ENCODE data around the gene TRPC3. TPM values are rescaled to one million over a fixed set of nuclear protein-coding genes. Genes with fewer than 3 reads are reported as not detected.

TRPC3 gene
- total and polyA plus RNA-seq, 2 of the 8 experiments (the other 6 are each of a cell fraction or from before 2014, with no cell fraction given): 0.37 to 0.41 TPM

DNA sequence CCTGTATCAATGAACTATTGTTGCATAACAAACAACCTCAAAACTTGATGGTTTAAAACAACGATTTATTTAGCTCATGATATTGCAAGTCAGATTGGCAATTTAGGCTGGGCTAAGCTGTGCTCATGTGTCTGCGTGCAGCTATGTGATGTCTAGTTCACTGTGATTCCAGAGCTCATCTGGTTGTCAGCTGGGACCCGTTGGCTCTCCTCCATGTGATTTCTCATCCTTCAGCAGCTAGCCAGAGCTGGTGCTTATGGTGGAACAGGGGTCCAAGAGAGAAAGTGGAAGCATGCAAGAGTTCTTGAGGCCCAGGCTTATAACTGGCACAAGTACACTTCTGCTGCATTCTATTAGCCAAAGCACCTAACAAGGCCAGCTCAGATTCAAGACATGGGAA, 28.8 kb upstream of the TRPC3 start:
- H2BK120ac ChIP-seq (replicated peaks; ENCODE audit: low read depth, low read length): no peak overlapping the region
- no peak overlapping the region for H3K4ac ChIP-seq (replicated peaks; ENCODE audit: insufficient read length, low read depth, low read length)
- no peaks in the 10 kb centered on the region for H3K79me2 ChIP-seq (ENCODE audit: control insufficient read depth in 1 of 2, insufficient read depth in 2 of 2, low read length in 2 of 2)
- H3K9me3 ChIP-seq (ENCODE audit: insufficient read depth in 2 of 2, low read depth in 1 of 2, low read length in 1 of 2): no peaks in the 10 kb centered on the region
- no peak overlapping the region for H2BK15ac ChIP-seq (ENCODE audit: low read length)
- H3K27me3 ChIP-seq (replicated peaks in 1 of 4; ENCODE audit: control insufficient read depth in 3 of 4, extremely low read depth in 1 of 4, insufficient read depth in 3 of 4, low read length in 3 of 4): no peaks in the 10 kb centered on the region
- H2BK12ac ChIP-seq (ENCODE audit: low read depth, low read length): no peak overlapping the region
- H3K4me2 ChIP-seq (ENCODE audit: insufficient read depth in 1 of 2, low read depth in 2 of 2, low read length in 2 of 2): no peak overlapping the region
- no peak overlapping the region for H4K5ac ChIP-seq (ENCODE audit: insufficient read length, low read depth, low read length)
- WGBS, 2 experiments (ENCODE audit: extremely low coverage in 1 of 2, insufficient coverage in 1 of 2, insufficient read length in 1 of 2, insufficient replicate concordance in 2 of 2, low coverage in 1 of 2, low lambda C conversion rate in 2 of 2, missing lambda C conversion rate in 1 of 2): 90% methylated on average over 3 of the region's 3 CpGs; no CpG with 5 or more reads in 1 of the 2 experiments
- ChIA-PET CTCF (ENCODE audit: partially characterized antibody) (interaction anchor here (0.8 to 1.2 kb wide), 2 partner anchors 14 to 36 kb away, joined by 3 to 5 read pairs; no protein-coding TSS in a partner anchor), POLR2A (ENCODE audit: partially characterized antibody) (interaction anchor here (1.0 kb wide), 1 partner anchor 10 kb away, joined by 3 read pairs; no protein-coding TSS in a partner anchor)
- H3K23me2 ChIP-seq (ENCODE audit: low read depth, low read length): no peaks in the 10 kb centered on the region
- H2BK5ac ChIP-seq (ENCODE audit: low read depth, low read length): no peak overlapping the region
- H3K27ac ChIP-seq (ENCODE audit: low read depth, low read length): no peak overlapping the region
- no peak overlapping the region for H3K23ac ChIP-seq (ENCODE audit: insufficient read length)
- H3K36me3 ChIP-seq (ENCODE audit: control insufficient read depth in 2 of 4, insufficient read depth in 4 of 4, low read length in 3 of 4): no peaks in the 10 kb centered on the region
- H3K9ac ChIP-seq (replicated peaks in 1 of 4; ENCODE audit: extremely low read depth in 1 of 4, low read depth in 3 of 4, low read length in 3 of 4): no peak overlapping the region
- H2BK20ac ChIP-seq (ENCODE audit: low read length): no peak overlapping the region
- DNase-seq (ENCODE audit: low read depth in 1 of 2, low spot score in 2 of 2): no peak
- TF ChIP-seq FOSL1 (IDR thresholded peaks at IDR 0.05; ENCODE audit: insufficient read depth, low read depth, low read length) (no peak), JUN (IDR thresholded peaks at IDR 0.05; ENCODE audit: low read depth, low read length) (no peak), CREB1 (IDR thresholded peaks at IDR 0.05) (no peak)
- H3K4me1 ChIP-seq (replicated peaks in 1 of 4; ENCODE audit: control insufficient read depth in 3 of 4, insufficient read depth in 4 of 4, low read length in 3 of 4): no peaks in the 10 kb centered on the region
- no peak overlapping the region for H2AK5ac ChIP-seq (ENCODE audit: low read depth, low read length)
- no peak overlapping the region for H2AFZ ChIP-seq (ENCODE audit: low read length)
- H3K79me1 ChIP-seq (ENCODE audit: low read depth, low read length): no peaks in the 10 kb centered on the region
- H3K4me3 ChIP-seq (ENCODE audit: extremely low read depth in 1 of 4, insufficient read depth in 2 of 4, low read depth in 3 of 4, low read length in 4 of 4): no peak overlapping the region
- no peak overlapping the region for H4K91ac ChIP-seq (replicated peaks; ENCODE audit: insufficient read length, low read length)
- no peak overlapping the region for H4K8ac ChIP-seq (ENCODE audit: extremely low read depth, insufficient read depth, low read length)
- no peak overlapping the region for H3K56ac ChIP-seq (replicated peaks; ENCODE audit: insufficient read length, low read depth, low read length)
- H4K20me1 ChIP-seq (replicated peaks in 1 of 2; ENCODE audit: control insufficient read depth in 1 of 2, insufficient read depth in 2 of 2, low read length in 2 of 2): no peaks in the 10 kb centered on the region
- no peak for FAIRE-seq
- H3K18ac ChIP-seq (ENCODE audit: extremely low read depth, low read length): no peak overlapping the region
- H3K14ac ChIP-seq (ENCODE audit: insufficient read length): no peak overlapping the region
